GM20000 (cell line): ENCODE results near the gene SRRM5.
A peak's percentile ranks its signal among the peaks of the same experiment; 100 is the strongest.

Source experiments
- DNase-seq: peaks from one replicate; pipeline ENCODE4 v3.0.0; 2012; ENCODE audit warnings: low spot score
- TF ChIP-seq, protein P1 (sequence below): IDR thresholded peaks from 2 replicates; pipeline ENCODE4 v1.5.1; 2012; ENCODE audit warnings: mild to moderate bottlenecking, control low read depth; ENCODE audit errors: extremely low read depth, missing control alignments

Gene SRRM5

DNA sequence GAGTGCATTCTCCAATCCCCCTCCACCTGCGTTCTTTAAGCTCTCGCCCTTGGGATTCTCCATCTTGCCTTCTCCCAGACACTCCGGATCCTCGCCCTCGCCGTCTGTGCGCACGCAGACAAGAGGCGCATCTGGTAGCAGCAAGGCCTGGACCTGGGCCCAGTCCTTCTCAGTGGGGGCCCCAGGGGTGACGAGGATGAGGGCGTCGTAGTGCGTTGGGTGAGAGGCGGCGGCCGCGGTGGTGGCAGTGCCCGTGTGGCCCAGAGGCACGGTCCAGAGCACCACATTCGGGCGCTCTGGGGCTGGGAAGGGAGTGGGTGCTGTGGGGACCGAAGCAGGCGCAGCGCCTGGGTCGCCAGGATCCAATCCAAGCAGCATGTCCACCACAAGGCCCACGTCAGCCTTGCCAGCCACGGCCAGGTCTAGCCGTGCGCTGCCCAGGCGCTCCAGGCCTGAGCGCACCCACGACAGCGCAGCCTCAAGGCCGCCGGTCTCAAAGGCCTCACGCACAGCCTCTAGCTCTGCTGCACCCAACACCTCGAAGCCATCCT is 19.0 kb upstream of the SRRM5 start:
- TF ChIP-seq, protein P1, sequence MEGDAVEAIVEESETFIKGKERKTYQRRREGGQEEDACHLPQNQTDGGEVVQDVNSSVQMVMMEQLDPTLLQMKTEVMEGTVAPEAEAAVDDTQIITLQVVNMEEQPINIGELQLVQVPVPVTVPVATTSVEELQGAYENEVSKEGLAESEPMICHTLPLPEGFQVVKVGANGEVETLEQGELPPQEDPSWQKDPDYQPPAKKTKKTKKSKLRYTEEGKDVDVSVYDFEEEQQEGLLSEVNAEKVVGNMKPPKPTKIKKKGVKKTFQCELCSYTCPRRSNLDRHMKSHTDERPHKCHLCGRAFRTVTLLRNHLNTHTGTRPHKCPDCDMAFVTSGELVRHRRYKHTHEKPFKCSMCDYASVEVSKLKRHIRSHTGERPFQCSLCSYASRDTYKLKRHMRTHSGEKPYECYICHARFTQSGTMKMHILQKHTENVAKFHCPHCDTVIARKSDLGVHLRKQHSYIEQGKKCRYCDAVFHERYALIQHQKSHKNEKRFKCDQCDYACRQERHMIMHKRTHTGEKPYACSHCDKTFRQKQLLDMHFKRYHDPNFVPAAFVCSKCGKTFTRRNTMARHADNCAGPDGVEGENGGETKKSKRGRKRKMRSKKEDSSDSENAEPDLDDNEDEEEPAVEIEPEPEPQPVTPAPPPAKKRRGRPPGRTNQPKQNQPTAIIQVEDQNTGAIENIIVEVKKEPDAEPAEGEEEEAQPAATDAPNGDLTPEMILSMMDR: no peak
- no peak for DNase-seq

DNA sequence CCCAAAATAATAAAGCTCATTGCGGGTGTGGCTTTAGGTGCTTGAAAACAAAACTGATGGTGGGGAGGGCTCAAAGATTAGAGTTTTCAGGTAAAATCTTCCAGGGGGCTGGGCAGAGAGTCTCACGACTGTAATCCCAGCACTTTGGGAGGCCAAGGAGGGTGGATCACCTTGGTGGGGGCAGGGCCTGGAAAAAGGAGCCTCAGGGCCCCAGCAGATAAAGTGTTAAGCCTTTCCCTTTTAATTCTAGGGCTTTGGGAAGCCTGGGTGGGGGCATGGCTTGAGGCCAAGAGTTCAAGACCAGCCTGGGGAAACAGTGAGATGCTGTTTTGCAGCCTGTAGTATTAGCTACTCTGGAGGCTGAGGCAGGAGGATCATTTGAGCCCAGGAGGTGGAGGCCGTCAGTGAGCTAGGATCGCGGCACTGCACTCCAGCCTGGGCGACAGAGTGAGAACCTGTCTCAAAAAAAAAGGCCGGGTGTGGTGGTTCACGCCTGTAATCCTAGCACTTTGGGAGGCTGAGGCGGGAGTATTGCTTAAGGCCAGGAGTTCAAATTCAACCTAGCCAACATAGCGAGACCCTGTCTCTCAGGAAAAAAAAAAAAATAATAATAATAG is 17.7 kb upstream of the SRRM5 start:
- TF ChIP-seq, protein P1: no peak
- DNase-seq: no peak

DNA sequence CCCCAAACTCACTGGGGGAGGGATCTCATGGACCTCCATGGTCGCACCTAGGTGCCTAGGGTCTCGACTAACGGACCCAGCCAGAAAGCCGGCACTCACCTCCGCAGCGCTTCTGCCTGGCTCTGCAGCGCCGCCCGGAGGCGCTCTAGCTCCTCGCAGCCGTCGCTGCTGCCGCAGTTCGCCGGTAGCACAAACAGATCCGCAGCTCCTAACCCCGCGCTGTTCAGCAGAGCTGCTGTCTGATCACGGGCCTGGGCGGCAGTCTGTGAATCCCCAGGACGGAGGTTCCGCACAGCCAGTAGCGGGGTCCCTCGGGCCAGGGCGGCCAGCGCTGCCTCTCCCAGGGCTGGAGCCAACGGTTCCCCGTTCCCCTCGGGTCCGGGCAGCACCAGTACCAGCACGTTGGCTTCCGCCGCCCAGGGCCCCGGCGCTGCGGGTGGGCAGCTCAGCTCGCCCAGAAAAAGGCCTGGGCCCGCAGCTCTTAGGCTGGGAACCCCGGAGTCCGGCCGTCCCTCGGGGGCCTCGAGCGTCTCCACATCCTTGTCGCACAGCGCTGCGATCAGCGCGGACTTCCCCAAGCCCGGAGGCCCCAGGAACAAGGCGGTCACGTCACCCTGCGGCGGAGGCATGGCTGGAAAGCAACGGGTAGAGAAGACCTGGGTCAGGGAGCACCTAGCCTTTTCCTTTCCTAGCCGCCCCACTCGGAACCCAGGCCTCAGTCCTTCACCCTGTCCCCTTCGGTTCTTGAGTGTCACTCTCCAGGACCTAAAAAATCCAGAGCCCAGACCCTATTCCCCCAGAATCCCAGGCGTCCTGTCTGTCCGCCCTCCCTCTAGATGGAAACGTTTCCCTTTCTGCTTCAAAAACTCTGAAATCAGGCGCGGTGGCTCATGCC is 16.9 kb upstream of the SRRM5 start:
- TF ChIP-seq, protein P1: peak; percentile 86
- DNase-seq: peak; percentile 81

DNA sequence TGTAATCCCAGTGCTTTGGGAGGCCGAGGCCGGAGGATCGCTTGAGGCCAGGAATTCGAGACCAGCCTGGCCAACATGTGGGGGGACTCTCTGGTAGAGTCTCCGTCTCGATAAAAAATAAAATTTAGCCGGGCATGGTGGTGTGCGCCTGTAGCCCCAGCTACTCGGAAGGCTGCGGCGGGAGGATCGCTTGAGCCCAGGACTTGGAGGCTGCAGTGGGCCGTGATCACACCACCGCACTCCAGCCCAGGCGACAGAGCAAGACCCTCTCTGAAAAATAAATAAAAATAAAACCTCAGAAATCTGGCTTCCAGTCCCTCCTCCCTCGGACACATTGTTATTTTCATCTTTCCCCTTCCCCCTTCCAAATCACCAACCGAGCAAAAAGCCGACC is 16.3 kb upstream of the SRRM5 start:
- TF ChIP-seq, protein P1: no peak
- DNase-seq: no peak

DNA sequence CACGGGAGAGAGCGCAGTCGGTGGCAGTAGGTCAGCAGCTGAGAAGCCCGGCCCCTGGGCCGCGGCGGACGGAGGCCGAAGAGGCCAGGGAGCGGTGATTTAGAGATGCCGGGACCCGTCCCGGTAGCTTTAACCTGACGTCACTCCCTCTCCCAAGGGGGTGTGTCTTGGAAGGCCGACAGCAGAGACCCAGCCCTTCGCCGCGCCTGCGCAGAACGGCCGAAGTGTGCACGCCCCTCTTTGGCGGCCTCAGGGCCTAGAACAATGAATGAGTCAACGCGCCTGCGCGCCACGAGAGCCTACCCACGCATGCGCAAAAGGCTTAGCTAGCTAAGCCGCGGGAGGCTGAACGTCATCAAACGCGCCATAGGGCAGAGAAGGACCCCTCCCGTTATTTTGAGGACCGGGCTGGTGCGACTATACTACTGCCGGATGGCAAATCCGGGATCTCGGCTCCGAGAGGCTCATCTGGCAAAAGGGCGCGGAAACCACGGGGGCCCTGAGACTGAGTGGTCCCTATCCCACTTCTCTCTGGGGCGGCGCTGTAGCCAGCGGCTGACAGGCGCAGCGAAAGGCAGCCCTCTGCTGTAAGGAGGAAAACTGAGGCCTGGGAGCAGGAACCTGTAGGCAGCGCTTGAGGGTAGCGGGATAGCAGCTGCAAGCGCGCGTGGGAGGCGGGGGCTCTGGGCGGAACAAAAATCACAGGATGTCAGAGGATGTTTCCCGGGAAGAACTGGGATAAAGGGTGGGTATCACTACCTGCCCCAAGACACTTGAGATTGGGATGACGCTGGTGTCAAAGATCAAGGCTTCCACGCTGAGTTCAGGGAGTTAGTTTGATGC is 15.7 kb upstream of the SRRM5 start, which contains the start of the genes IRGQ and ZNF576:
Gene IRGQ, minus strand, starts transcription at position 136 of the 843 bp plus-strand sequence. CDS start 796 bp downstream, outside the sequence.
Gene ZNF576, plus strand, starts transcription at position 597 of the 843 bp plus-strand sequence. CDS start 514 bp downstream, outside the sequence.
- DNase-seq: peak; percentile 98
- TF ChIP-seq, protein P1: no peak

DNA sequence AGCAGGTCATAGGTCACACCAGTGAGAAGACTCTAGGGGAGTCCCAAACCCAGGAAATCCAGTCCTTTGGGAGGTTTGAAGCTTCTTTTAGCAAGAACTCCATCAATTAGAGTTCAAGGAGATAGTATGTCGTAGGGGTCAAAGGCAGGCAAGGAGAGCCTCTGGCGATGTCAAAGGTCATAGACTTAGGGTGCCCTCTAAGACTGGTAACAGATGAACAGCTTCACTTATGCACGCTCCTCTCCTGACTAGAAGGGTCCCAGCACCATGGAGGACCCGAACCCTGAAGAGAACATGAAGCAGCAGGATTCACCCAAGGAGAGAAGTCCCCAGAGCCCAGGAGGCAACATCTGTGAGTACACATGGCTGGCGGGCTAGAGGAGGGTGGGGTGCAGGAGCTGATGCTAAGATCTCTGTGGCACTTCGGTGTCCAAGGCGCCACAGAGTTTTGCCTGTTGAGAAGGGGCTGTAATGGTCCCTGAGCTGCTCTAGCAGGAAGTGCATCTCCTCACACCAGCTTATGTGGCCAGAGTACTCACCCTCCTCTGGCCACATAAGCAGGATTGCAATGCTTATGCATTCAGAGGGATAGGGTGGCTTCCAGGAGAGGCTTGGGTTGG is 14.9 kb upstream of the SRRM5 start:
- no peak for DNase-seq

More for the DNA sequence above, 14.9 kb upstream of the SRRM5 start:
- TF ChIP-seq, protein P1: no peak
